Measurements from ENCODE around the gene MAGEC2.

GRCh38 chrX:142156567-142156966 is 48.5 kb downstream of the MAGEC2 start:
- TF ChIP-seq YY1 (IDR thresholded peaks at IDR 0.05; ENCODE audit: insufficient read depth, insufficient read length) (no peak), SUZ12 (IDR thresholded peaks at IDR 0.05; ENCODE audit: extremely low read depth, insufficient read depth, insufficient read length) (no peak)

All from NT2/D1 (cell line).